ENCODE results near the gene ZDHHC5.
"Not testable (repeated sequence)": the region's sequence is repeated elsewhere in the genome, so short reads cannot be mapped to it uniquely, and the experiment has no call there.

ZDHHC5 gene

DNA sequence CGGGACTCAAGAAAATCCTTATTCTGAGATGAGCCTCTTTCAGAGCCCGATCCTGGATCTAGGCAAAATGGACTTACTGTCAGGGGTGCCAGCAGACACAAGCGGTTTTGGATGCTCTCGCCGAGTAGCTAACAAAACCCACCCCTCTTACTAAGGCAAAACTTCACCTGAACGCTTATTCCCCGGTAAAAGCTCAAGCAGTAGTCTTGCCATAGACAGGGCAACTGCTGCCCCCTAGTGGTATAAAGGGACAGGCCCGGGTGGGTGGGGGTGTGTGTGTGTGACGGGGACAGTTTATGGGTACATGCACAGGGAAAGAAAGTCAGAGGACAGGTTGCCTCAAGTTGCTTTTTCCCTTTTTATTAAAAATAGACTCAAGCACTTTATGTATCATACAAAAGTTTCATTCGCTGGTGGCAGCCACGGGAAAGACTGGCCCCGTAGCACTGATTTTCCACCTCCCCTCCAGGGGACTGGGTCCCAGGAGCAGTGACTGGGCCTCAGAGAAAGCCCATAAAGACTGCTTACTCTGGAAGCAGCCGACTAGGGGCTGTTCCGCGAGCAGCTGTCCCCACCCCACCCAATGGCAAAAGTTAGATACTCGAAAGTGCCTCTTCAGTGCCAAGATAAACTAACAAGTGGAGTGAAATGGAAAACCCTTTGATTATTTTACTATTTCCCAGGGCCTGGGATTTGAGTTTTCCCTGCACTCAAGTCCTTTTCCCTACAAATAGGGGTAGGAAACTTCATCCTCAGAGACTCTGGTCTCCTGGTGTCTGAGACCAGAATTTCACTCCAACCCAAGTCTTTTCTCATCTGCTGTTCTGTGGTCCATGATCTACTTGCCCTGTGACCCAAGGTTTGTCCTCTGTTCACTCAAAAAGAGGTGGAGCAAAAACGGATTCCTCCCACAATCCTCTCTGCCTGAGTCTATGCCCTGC lies 22.9 kb upstream of the ZDHHC5 start:
- peak; percentile 74 for DNase-seq

DNA sequence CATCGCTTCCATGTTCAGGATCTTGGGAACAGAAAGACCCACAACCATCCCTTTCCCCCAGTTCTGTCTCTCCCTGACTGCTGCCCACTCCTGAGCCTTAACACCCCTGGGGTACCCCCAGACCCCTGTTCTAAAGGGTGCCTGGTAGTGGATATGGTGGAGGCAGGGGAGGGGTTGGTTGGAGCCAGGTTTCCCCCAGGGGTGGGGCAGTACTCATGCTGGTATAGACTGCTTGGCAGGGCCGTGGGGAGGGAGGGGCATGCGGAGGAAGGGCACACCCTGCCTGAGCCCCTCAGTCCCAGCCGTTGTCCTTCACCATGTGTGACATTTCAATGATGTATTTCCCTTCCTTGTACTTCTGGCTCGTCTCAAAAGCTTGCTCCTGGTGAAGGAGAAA lies 22.2 kb upstream of the ZDHHC5 start:
- no peak for DNase-seq

DNA sequence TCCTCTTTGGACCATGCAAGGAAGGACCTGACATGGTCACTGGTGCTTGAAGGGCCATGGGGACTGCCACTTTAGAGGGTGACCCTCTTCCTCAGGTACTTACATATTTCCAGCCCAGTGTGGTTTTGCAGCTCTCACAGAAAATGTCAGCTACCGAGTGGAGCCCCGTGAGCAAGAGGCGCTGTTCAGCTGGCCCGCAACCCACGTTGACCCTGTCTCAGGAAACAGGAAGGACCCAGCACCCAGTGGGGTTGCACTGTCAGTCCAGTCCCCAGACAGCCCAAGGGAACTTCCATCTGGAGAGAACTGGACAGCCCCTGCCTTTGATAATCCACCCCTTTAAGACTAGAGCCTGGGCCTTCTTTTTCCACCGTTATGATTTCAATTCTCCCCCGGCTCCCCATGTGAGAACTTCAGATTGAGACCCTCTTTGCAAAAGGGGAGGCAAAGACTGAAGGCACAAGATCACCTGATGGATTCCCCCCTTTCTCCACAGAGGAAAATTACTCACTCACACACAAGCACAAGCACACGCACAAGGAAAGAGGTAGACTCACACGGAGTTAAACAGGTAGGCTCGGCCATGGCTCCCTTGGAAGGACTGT lies 21.6 kb upstream of the ZDHHC5 start:
- DNase-seq = no peak

DNA sequence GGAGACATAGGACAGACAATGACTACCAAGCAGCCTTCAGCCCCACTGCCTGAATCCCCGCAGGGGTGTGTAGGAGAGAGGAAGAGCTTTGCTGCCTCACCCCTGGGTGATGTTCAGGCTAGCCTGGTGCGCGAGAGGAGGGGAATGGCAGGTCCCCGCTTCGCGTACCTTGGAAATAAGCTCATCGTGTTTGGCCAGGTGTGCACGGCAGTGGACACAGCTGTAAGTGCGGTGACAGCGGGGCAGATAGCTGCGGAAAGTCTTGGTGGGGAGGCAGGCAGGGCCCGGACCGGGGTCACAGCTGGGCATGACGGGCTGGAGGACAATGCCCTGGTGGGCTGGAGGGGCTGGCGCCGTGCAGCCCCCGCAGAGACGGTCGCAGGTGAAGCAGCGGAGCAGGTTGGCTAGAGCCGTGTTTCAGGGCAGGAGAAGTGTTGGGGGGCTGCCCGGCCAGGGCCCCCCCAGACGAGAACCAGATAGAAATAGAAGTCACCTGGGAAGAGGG lies 21.1 kb upstream of the ZDHHC5 start:
- no peak for DNase-seq

DNA sequence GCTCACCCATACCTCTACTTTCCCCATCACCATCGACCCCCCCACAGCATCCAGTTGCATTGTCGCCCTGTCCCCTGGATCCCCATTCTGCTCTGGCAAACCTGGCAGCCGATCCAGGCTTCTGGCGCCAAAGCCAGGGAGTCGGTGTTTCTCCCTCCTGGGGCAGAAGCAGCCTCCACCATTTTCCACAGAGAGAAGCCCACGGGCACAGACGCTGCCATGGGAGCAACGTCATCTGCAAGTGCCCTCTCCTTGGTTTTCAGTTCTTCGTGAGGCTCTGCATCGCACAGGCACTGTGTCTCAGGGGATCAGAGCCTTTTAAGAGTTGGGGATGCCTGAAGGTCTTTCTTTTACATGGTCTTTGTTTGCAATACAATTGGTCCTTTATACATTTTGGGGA lies 20.5 kb upstream of the ZDHHC5 start:
- no peak for DNase-seq

DNA sequence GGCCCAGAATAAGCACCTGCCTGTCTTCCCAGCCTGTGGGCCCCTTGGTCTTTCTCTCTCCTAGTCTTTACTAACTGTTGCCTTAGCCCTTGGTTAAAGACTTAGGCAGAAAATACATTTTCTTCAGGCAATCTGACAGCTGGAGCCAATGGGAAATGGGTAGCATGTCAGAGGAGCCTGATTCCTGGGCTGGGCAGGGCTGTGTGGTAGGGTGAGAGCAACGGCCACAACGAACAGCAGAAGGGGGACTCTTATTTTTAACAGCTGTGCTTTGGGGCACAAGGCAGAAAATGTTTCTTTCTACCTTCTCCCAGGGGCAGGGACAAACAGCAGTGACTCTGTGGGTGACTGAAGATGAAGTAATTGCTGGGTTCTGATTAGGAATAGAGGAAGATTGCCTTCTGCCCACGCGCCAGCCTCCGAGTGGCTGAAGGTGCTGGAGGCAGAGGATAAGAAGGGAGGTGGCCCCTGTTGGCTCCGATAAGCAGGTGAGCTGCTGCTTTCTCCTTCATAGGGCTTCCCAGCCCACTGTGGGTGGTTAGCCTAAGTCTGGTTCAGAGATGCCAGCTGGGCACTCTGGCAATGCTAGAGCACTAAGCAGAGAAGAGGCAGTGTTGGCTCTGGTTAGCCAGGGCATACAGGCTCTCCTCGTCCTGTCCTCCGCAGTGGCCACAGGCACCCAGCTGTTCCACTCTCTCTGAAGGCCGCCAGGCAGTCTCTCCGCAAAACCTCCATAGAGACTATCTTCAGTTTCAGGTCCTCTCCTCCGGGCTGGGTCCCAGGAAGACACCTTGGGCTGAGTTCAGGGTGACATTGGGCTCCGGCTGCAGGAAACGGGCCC lies 19.7 kb upstream of the ZDHHC5 start:
- no peak for DNase-seq

DNA sequence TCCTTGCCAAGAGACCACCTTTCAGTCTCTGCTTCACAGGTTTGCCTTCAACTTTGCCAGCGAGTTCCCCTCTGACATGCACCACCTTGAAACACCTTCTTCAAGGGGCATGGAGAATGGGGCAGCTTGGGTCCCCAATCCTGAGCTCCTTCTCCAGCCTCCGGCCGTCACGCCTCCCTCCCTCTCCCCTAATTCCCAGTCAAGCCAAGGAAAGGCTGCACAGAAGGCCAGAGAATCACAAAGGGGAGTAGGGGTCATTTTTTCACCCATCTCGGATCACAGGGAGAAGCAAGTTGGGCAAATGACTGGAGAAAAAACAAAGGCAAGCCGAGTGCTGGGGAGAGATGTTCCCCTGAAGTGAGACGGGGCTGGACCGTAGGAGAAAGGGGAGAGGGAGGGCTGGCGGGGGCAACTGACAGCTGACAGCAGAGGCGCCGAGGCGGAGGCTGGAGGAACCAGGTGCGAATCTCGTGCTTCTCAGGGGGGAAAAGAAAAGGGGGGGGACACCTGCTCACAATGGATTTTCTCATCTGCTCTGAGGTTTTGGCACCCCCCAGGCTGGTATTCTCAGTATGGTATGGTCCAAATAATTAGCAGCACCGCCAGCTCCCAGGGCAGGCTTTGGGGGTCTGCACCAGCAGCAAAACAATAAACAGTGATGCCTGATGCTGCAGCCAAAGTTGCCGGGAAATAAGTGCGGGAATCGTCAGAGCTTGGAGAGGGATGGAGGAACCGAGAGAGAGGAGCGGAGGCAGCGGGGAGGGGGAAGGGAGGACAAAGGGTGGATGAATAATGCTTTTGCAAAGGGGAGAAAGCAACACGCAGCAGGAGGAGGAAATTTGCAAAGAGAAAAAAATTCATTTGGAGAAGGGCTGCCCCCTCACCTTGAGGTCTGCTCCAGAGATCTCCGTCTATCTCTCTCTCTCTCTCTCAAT lies 18.8 kb upstream of the ZDHHC5 start:
- no peak for DNase-seq

DNA sequence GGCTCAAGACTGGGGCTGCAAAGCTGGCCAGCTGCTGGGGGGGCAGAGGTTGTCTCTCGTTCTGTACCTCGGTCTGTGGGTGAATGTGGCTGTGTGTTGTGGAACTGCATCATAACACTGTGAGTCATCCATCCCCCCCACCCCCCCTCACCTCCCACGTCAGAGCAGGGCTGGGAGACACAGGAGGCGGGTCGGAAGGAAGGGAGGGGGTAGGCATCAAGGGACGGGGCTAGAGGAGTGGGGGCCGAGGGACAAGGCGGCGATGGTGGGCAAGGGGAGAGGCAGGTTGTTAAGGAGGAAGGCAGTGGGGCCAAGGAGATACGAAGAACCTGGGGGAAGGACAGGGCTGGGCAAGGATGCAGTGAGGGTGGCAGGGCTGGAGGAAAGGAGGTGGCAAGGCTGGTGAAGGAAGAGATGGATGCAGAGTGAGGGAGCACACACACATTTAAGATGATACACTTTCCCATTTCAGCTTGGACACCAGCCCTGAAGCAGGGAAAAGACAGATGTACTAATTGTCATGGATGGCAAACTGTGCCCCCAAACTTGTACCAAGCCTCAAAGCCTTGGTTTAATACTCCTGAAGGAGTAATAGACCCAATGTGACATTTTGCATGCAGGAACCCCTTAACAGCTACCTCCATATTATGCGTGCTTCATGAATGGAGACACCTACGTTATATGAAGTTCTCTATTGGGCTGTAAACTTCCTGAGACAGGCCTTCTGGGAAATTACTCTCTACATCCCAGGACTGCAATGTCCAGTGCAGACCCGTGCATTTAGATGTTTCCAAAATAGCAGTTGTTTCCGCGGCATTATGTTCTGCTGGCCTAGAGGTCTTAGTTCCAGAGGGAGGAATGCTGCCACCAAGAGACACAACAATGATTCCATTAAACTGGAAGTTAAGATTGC lies 17.8 kb upstream of the ZDHHC5 start, which contains the start of gene YPEL4:
YPEL4 (minus strand) TSS at position 87 of the 913 bp plus-strand sequence. CDS start 2,805 bp downstream, outside the sequence.
- DNase-seq = peak; percentile 47

DNA sequence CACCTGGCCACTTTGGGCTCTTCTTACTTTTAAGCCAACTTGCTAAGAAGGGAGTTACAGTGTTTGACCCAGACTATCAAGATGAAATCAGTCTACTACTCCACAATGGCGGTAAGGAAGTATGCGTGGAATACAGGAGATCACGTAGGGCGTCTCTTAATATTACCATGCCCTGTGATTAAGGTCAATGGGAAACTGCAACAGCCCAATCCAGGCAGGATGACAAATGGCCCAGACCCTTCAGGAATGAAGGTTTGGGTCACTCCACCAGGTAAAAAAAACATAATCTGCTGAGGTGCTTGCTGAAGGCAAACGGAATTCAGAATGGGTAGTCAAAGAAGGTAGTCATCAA lies 17.2 kb upstream of the ZDHHC5 start:
- no peak for DNase-seq

DNA sequence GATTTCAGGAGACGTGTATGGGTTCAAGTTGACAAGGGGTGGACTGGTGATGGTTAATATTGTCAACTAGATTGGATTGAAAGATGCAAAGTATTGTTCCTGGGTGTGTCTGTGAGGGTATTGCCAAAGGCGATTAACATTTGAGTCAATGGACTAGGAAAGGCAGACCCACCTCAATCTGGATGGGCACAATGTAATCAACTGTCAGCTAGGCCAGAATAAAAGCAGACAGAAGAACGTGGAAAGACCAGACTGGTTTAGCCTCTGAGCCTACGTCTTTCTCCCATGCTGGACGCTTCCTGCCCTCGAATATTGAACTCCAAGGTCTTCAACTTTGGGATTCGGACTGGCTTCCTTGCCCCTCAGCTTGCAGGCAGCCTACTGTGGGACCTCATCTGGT lies 16.5 kb upstream of the ZDHHC5 start:
- no peak for DNase-seq

DNA sequence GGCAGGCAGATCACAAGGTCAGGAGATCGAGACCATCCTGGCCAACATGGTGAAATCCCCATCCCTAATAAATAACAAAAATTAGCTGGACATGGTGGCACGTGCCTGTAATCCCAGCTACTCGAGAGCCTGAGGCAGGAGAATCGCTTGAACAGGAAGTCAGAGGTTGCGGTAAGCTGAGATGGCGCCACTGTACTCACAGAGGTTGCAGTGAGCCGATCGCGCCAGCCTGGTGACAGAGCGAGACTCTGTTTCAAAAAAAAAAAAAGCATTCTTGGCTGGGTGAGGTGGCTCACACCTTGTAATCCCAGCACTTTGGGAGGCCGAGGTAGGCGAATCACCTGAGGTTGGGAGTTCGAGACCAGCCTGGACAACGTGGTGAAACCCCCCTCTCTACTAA lies 15.7 kb upstream of the ZDHHC5 start:
- not testable (repeated sequence) for DNase-seq

DNA sequence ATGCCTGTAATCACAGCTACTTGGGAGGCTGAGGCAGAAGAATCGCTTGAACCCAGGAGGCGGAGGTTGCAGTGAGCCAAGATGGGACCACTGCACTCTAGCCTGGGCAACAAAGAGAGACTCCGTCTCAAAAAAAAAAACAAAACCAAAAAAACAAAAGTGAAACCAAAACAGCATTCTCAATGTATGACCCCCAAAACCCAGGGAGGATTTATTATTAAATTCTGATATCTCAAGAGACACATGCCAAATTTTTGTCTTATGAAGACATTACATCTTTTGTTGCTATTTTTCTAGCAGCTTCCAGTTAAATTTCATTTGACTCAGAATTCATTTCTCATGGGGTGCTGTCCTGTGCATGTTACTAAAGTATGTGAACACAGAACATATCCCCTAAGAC lies 15.3 kb upstream of the ZDHHC5 start:
- no peak for DNase-seq

DNA sequence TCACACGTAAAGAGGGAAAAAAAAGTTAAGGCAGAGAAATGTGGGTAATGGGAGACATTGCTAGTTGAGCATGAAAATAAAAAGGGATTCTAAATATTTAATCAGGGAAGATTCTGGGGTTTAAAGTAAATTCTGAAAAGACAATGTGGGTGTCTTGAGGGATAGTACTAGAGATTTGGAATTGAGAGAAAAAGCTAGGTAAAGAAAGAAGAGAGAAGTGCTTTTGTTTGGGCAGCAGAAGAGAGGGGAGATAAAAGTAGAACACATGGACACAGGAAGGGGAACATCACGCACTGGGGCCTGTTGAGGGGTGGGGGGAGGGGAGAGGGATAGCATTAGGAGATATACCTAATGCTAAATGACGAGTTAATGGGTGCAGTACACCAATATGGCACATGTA lies 14.8 kb upstream of the ZDHHC5 start:
- no peak for DNase-seq

DNA sequence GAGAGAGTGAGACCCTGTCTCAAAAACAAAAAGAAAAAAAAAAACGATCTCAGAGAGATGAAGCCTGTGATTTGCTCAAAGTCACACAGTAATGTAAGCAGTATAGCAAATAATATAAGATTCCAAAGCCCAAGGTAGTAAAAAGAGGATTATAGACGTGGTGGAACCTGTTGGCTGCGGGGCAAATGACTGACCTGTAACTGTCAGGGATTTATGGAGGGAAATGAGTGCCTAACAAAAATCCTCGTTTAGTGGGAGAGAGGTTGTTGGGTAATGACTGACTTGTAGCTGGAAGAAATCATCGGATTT lies 11.1 kb upstream of the ZDHHC5 start:
- DNase-seq = no peak

DNA sequence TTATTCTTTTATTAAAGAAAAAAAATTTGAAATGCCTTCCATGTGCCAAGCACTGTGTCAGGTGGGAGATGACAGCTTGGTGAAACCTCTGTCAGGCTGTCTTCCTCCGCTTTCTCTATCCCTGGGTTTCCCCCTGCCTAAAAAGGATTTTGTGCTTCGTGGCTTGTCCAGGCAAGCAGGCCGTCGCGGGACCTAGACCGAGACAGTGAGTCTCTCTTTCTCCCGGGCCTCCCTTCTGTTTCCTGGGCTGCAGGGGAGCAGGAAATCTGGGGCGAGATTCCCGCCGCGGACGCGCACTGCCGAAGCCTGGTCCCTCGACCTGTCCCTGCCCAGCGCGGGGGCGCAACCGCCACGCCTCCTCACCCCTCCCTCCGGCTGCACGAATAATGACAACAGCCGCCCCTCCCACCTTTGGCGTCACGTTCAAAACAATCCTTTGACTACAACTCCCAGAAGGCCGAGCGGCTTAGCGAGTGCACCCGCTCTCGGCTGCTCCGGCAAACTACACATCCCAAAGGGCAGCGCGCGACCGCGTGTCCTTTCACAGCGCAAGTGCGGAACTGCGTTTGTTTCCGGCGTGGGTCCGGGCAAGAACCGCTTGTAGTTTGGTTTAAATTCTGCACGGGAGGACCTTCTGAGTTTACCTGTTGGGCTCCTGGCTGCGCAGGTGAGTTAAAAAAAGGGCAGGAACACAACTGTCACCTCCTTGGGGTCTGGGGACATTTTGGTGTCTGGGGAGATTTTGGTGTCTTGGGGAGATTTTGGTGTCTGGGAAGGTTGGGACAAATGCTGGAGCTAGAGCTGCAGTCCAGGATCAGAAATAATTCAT lies 10.5 kb upstream of the ZDHHC5 start, which contains the start of gene CLP1:
CLP1 (plus strand) TSS at position 569 of the 829 bp plus-strand sequence. CDS start 1,715 bp downstream, outside the sequence.
- peak; percentile 99 for DNase-seq

DNA sequence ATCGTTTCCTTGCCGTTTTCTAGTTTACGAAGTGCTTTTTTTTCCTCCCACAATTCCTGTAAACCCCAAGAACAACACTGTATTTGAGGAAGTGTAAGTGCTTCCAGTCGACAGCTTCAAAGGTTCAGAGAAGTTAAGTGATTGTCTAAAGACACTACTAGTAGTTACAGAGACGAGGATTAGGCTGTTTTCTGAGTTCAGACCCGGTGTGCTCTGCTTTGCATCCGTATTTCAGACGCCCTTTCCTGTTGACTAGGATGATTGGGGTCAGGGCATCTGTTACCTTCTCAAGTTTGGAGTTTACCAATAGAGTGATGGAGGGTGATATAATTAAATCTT lies 9.9 kb upstream of the ZDHHC5 start:
- no peak for DNase-seq

DNA sequence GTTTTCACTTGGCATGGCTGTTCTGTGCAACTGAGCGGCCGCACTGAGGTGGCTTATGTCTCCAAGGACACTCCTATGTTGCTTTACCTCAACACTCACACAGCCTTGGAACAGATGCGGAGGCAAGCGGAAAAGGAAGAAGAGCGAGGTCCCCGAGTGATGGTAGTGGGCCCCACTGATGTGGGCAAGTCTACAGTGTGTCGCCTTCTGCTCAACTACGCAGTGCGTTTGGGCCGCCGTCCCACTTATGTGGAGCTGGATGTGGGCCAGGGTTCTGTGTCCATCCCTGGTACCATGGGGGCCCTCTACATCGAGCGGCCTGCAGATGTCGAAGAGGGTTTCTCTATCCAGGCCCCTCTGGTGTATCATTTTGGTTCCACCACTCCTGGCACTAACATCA lies 8.2 kb upstream of the ZDHHC5 start:
- no peak for DNase-seq

DNA sequence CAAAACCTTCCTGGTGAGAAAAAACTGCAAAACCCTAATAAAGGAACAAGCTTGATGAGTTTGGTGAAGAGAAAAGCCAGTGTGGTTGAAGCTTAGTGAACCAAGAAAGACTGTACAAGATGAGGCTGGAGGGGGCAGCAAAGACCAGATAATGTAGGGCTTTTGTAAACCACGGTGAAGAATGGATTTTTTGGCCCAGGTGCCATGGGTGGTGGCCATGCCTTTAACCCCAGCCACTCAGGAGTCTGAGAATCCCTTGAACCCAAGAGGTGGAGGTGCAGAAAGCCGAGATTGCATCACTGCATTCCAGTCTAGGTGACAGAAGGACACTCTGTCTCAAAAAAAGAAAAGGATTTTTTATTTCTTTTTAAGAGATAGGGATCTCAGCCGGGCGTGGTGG lies 5.0 kb upstream of the ZDHHC5 start:
- DNase-seq = no peak

DNA sequence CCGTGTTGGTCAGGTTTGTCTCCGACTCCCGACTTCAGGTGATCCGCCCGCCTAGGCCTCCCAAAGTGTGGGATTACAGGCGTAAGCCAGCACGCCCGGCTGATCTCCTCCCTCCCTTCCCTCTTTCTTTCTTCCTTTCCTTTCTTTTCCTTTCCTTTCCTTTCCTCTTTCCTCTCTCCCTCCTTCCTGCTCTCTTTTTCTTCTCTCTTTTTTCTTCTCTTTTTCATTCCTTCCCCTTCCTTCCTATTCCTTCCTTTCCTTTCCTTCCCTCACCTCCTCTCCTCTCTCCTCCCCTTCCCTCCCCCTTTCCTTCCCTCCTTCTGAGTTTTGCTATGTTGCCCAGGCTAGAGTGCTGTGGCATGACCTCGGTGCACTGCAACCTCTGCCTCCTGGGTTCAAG lies 3.9 kb upstream of the ZDHHC5 start:
- no peak for DNase-seq

DNA sequence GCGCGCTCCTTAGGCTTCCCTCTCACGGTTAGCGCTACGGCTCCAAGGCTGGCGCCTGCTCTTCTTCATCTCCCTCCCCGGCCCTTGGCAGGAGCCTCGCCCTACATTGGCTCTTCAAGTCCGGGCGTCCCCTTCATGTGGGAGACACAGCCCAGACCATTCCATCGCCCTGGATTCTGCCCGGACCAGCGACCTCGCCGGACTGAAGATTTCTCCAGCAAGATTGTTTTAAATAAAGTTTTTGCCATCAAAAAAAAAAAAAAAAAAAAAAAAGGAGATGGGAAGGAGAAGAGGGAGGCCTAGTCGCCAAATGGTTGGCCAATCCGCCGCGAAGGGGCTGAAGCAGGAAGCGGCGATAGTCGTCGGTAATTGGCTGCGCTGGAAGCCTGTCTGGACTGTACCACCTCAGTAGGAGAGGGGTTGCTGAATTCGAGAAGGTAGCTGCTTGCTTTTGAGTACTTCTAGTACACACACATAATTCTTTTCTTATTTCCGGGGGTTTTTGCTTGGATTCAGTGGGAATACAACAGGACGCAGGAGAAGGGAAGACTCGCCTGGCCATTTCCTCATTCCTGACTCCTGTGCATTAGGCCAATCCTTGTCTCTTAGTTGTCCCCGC lies 688 bp upstream of the ZDHHC5 start:
- DNase-seq = peak; percentile 97

All from NCI-H345 (cell line).